Heart left ventricle (tissue), 13 donors: ENCODE measurements around the gene SPTBN1.

ENCODE experiments used
- POLR2A ChIP-seq, 2 donors: fragments of 450-650 bp; IDR thresholded peaks; one replicate each; pipeline ENCODE4 v1.6.1; 2017; ENCODE audit warnings: antibody characterized with exemption in 2 of 2, mild to moderate bottlenecking in 2 of 2, moderate library complexity in 2 of 2
- TF ChIP-seq, protein P1 (sequence below), 12 donors: fragments of 200-600 bp; sonication (generic) in 4 of 12; IDR thresholded peaks; one replicate each; pipeline versions ENCODE4 v1.5.0 to v1.8.0; 2018 to 2022; ENCODE audit warnings: antibody characterized with exemption in 12 of 12, mild to moderate bottlenecking in 5 of 12
- donor health status: ischemic (EF 13 %, LVEDD 7.1; RV severe dilation, severe dysfunction).
- donor health status: DM: no; HTN: yes; CAD: no.
- donor health status: DM: no; HTN: no; CAD: no.
- donor health status: ischemic (EF 25% LVEDD 6.9; RV normal size, moderate dysfunction).
- donor health status: ischemic (EF 25% LVEDD 5.7; RV mildly dilated, moderate dysfunction).
- donor health status: ischemic (EF 35%, LVEDD 5.7; RV mildly dilated, moderate dysfunction).
- donor health status: nonischemic (EF 11% LVEDD 7.7; RV severe dilation, severe dysfunction).
- donor health status: DM: yes; HTN: yes; CAD: no.
- donor health status: PGD.
- donor health status: ischemic (EF 29% LVEDD 5.4; RV normal size, mild dysfunction).
- donor health status: nonischemic (EF 23%, LVEDD 6.1; RV moderate dilation, normal function).

GRCh38 chr2:54408288-54408687 is 47.8 kb upstream of the SPTBN1 start:
- TF ChIP-seq, protein P1, sequence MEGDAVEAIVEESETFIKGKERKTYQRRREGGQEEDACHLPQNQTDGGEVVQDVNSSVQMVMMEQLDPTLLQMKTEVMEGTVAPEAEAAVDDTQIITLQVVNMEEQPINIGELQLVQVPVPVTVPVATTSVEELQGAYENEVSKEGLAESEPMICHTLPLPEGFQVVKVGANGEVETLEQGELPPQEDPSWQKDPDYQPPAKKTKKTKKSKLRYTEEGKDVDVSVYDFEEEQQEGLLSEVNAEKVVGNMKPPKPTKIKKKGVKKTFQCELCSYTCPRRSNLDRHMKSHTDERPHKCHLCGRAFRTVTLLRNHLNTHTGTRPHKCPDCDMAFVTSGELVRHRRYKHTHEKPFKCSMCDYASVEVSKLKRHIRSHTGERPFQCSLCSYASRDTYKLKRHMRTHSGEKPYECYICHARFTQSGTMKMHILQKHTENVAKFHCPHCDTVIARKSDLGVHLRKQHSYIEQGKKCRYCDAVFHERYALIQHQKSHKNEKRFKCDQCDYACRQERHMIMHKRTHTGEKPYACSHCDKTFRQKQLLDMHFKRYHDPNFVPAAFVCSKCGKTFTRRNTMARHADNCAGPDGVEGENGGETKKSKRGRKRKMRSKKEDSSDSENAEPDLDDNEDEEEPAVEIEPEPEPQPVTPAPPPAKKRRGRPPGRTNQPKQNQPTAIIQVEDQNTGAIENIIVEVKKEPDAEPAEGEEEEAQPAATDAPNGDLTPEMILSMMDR (IDR thresholded peaks at IDR 0.05): no peak
- TF ChIP-seq POLR2A (IDR thresholded peaks at IDR 0.05): no peak
